Pancreas (tissue), 10 donors: Measurements from ENCODE around the gene KIF3A. TPM values are rescaled to one million over a fixed set of nuclear protein-coding genes. Genes with fewer than 3 reads are reported as not detected.

Source experiments
- ATAC-seq, 4 donors: fragments of 200-7000 bp; cut with Tn5 transposase; one replicate each; pipeline versions ENCODE4 v1.8.0 to v1.9.1; 2020; ENCODE audit warnings: mild to moderate bottlenecking in 4 of 4, moderate library complexity in 4 of 4
- DNase-seq, 6 donors: peaks; one replicate each; pipeline ENCODE4 v3.0.0-alpha.2; 2020
- FAIRE-seq: peaks from 2 replicates; lab custom pipeline; 2012; peaks lifted over from hg19 to GRCh38; lab: Jason Lieb, UNC
- H3K27ac ChIP-seq, 4 donors: fragments of 200-600 bp; sonication (generic); 1 replicate in 3 of 4; 2 replicates in 1 of 4; pipeline versions ENCODE4 v1.5.0 to v1.8.0; 2020
- H3K27me3 ChIP-seq, 4 donors: fragments of 200-600 bp; one replicate each; pipeline ENCODE4 v1.8.0; 2021
- H3K36me3 ChIP-seq, 3 donors: fragments of 200-600 bp; sonication (generic) in 1 of 3; one replicate each; pipeline versions ENCODE4 v1.5.0 to v1.8.0; 2020 to 2021
- H3K4me1 ChIP-seq, 3 donors: fragments of 200-600 bp; one replicate each; pipeline ENCODE4 v1.8.0; 2021
- H3K4me3 ChIP-seq, 4 donors: fragments of 200-600 bp; sonication (generic) in 2 of 4; one replicate each; pipeline versions ENCODE4 v1.5.0 to v1.8.0; 2020 to 2021
- H3K9me3 ChIP-seq, 4 donors: fragments of 200-600 bp; one replicate each; pipeline ENCODE4 v1.8.0; 2021
- WGBS, 2 donors: extraction: QIAGEN DNeasy Blood & Tissue Kit; methylation state at CpG; one replicate each; pipeline ENCODE4 v1.1.7; 2013; 5-methylcytosine and 5-hydroxymethylcytosine counted together
- intact Hi-C, 3 donors: fragments of 100-400 bp; cut with DNase I; formaldehyde crosslinking; loops; one replicate each; pipeline versions ENCODE4 v1.11.1 to v1.14.2; 2022
- polyA plus RNA-seq, 2 donors: library from polyadenylated mRNA; stranded (reverse); fragments of 200-250 nt; gene quantifications; one replicate each; pipeline ENCODE4 v1.2.3, GENCODE V29; 2013
- total RNA-seq, 6 donors: library from RNA; stranded (reverse); fragmentation: NEBNext Ultra II Directional in 4 of 6; extraction: Animal tissue kit (Norgen Biotek cat#: 25700) in 4 of 6; gene quantifications; one replicate each; pipeline versions ENCODE4 v1.2.1 to v1.2.4, GENCODE V29; 2021 to 2023
- TF ChIP-seq, protein P1 (sequence below), 4 donors: fragments of 200-600 bp; sonication (generic) in 3 of 4; IDR thresholded peaks; one replicate each; pipeline versions ENCODE4 v1.5.0 to v1.8.0; 2021; ENCODE audit warnings: antibody characterized with exemption in 4 of 4
- donor health status: healthy with polysubstance abuse.
- donor health status: DM: no; HTN: no; CAD: no; lungs with moderate emphysema.
- donor health status: DM: no; HTN: no; CAD: no.
- donor health status: control.
- donor health status: control.
- donor health status: Bipolar disorder and iron deficiency.
- donor health status: DM: yes; HTN: yes; CAD: no.
- donor health status: DM: no; HTN: no; CAD: no.
- donor health status: DM: no; HTN: no; CAD: no.
- donor health status: DM: yes; HTN: yes; CAD: no.

KIF3A gene
- total and polyA plus RNA-seq, 8 donors, result 2.4 to 6.3 (median 4.1) TPM

DNA sequence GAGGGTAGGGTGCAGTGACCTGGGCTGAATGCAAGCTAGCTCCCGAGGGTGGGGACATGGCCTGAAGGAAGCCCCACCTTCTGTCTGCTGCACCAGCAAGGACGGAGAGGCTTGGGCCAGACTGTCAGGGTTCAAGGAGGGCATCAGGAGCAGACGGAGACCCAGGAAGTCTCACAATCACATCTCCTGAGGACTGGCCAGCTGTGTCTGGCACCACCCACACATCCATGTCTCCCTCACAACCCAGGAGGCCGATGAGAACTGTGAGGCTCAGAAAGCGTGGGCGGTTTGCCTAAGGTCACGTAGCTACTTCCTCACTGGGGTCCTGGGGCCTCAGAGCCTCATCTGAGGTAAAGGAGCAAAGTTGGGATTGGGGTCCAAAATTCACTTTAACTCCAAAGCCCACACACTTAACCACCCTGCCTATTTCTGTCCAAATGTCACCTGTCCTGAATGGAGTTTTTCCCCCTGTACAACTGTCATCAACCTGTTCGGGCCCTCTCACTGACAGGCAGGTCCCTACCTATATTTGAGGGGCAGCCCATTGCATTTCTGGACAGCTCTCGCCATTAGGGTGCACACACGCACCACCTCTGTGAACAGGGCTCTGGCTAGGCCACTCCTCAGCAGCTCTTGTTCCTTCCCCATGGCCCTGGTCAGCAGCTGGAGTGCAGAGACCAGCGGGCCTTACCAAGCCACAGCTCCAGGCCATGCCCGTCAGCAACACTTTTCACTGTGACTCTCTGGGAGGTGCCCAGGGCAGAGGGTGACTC lies 75.9 kb downstream of the KIF3A start:
- no peaks in the 10 kb centered on the region for H3K4me1 ChIP-seq
- ATAC-seq (no peak), FAIRE-seq (no peak), DNase-seq (no peak)
- intact Hi-C loops, result no loop called here
- H3K36me3 ChIP-seq, result no peaks in the 10 kb centered on the region
- H3K27me3 ChIP-seq, result peaks cover 0 to 2% (median 0%) of the 10 kb centered on the region in 4 donors
- TF ChIP-seq, protein P1, sequence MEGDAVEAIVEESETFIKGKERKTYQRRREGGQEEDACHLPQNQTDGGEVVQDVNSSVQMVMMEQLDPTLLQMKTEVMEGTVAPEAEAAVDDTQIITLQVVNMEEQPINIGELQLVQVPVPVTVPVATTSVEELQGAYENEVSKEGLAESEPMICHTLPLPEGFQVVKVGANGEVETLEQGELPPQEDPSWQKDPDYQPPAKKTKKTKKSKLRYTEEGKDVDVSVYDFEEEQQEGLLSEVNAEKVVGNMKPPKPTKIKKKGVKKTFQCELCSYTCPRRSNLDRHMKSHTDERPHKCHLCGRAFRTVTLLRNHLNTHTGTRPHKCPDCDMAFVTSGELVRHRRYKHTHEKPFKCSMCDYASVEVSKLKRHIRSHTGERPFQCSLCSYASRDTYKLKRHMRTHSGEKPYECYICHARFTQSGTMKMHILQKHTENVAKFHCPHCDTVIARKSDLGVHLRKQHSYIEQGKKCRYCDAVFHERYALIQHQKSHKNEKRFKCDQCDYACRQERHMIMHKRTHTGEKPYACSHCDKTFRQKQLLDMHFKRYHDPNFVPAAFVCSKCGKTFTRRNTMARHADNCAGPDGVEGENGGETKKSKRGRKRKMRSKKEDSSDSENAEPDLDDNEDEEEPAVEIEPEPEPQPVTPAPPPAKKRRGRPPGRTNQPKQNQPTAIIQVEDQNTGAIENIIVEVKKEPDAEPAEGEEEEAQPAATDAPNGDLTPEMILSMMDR (IDR thresholded peaks at IDR 0.05), result no peak
- no peaks in the 10 kb centered on the region for H3K9me3 ChIP-seq
- H3K4me3 ChIP-seq, result no peak overlapping the region
- WGBS, 2 donors, result 75 to 79% methylated on average over 12 of the region's 12 CpGs
- H3K27ac ChIP-seq, result no peak overlapping the region

- H3K4me1 ChIP-seq, result no peaks in the 10 kb centered on the region
- FAIRE-seq (no peak), DNase-seq (no peak), ATAC-seq (no peak)
- peaks cover 0 to 9% (median 0%) of the 10 kb centered on the region in 4 donors for H3K27me3 ChIP-seq
- no peaks in the 10 kb centered on the region for H3K36me3 ChIP-seq
- no peak overlapping the region for H3K27ac ChIP-seq
- 88 to 92% methylated on average over 23 of the region's 23 CpGs for WGBS, 2 donors
- TF ChIP-seq, protein P1 (IDR thresholded peaks at IDR 0.05), result no peak
- no peaks in the 10 kb centered on the region for H3K9me3 ChIP-seq
- H3K4me3 ChIP-seq, result no peak overlapping the region
- intact Hi-C loops, result no loop called here
Observed at GRCh38 chr5:132659598-132660493, 77.5 kb downstream of the KIF3A start.

GRCh38 chr5:132658381-132659302 lies 78.7 kb downstream of the KIF3A start:
- TF ChIP-seq, protein P1 (IDR thresholded peaks at IDR 0.05), result no peak
- no peak for FAIRE-seq
- intact Hi-C loops, result no loop called here

DNA sequence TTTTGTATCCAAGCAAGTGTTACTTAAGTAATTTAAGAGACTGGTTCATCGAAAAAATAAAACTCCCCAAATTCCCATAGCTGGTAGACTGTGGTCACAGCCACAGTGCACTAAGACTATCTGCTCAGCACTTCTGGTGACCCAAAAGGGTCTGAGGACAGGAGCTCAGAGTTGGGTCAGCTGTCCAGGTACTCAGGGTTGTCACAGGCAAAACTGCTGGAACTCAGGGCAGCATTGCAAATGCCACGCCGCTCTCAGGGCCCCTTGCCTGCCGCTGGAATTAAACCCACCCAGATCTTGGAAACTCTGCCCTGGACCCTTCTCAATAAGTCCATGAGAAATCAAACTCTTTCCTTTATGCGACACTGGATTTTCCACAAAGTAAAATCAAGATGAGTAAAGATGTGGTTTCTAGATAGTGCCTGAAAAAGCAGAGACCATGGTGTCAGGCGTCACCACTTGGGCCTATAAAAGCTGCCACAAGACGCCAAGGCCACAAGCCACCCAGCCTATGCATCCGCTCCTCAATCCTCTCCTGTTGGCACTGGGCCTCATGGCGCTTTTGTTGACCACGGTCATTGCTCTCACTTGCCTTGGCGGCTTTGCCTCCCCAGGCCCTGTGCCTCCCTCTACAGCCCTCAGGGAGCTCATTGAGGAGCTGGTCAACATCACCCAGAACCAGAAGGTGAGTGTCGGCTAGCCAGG lies 79.5 kb downstream of the KIF3A start, which contains the start of gene IL13:
TSS of gene IL13 (plus strand) at position 498 of the 705 bp plus-strand sequence. CDS start at position 512, 14 bp downstream.
- no peak for FAIRE-seq
- WGBS, 2 donors, result 93 to 97% methylated on average over 12 of the region's 12 CpGs
- H3K36me3 ChIP-seq, result no peaks in the 10 kb centered on the region
- ATAC-seq, result no peak
- no peaks in the 10 kb centered on the region for H3K9me3 ChIP-seq
- no peak within 1 kb of the TSS for H3K27ac ChIP-seq
- no peak within 1 kb of the TSS for H3K4me3 ChIP-seq
- H3K27me3 ChIP-seq, result peaks cover 0 to 9% (median 0%) of the 10 kb centered on the region in 4 donors
- H3K4me1 ChIP-seq, result no peaks in the 10 kb centered on the region
- intact Hi-C loops, result no loop called here
- DNase-seq, result no peak
- TF ChIP-seq, protein P1 (IDR thresholded peaks at IDR 0.05), result no peak

More at GRCh38 chr5:132658381-132659302, 78.7 kb downstream of the KIF3A start:
- no peak overlapping the region for H3K4me3 ChIP-seq
- ATAC-seq (no peak), DNase-seq (no peak)
- H3K27me3 ChIP-seq, result peaks cover 0 to 9% (median 0%) of the 10 kb centered on the region in 4 donors
- H3K9me3 ChIP-seq, result no peaks in the 10 kb centered on the region
- H3K4me1 ChIP-seq, result no peaks in the 10 kb centered on the region
- WGBS, 2 donors, result 84 to 88% methylated on average over 9 of the region's 9 CpGs
- no peaks in the 10 kb centered on the region for H3K36me3 ChIP-seq
- H3K27ac ChIP-seq, result no peak overlapping the region
